ENCODE results near the gene GOLGA6B.
"Not testable (repeated sequence)": the region's sequence is repeated elsewhere in the genome, so short reads cannot be mapped to it uniquely, and the experiment has no call there.

GOLGA6B gene

GRCh38 chr15:72654397-72654796, at the start of gene GOLGA6B:
GOLGA6B (plus strand) TSS chr15:72654697; CDS start chr15:72654738, 41 bp downstream.
- DNase-seq: not testable (repeated sequence)

DNA sequence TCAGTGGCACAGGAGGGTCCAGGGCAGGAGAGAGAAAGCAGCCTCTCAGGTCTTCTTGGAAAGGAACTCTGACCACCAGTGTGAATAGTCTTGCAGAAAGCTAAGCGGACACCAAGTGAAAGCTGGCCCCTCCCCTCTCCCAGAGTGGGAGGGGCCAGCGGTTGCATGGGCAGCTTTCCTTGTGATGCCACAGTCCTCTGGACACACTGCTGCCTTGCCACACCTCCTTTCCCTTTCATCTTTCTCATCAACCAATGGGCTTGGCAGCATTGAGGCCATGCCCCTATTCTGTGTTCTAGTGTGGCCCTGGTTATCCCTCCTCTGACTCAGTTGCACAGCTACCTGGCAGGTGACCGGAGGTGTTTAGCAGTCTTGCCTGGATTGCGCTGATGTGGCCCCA, 49.7 kb upstream of the GOLGA6B start:
- no peak for DNase-seq

- not testable (repeated sequence) for DNase-seq
These were observed 46.4 kb upstream of the GOLGA6B start for GRCh38 chr15:72608084-72608483.

GRCh38 chr15:72609862-72610261, 44.6 kb upstream of the GOLGA6B start:
- DNase-seq: no peak

GRCh38 chr15:72612324-72612723, 42.2 kb upstream of the GOLGA6B start:
- not testable (repeated sequence) for DNase-seq

GRCh38 chr15:72614810-72615532, 39.5 kb upstream of the GOLGA6B start:
- peak; percentile 87 for DNase-seq

GRCh38 chr15:72615533-72616233, 38.8 kb upstream of the GOLGA6B start:
- peak; percentile 98 for DNase-seq

GRCh38 chr15:72616491-72617210, 37.8 kb upstream of the GOLGA6B start:
- DNase-seq: no peak

GRCh38 chr15:72623854-72624253, 30.6 kb upstream of the GOLGA6B start:
- not testable (repeated sequence) for DNase-seq

DNA sequence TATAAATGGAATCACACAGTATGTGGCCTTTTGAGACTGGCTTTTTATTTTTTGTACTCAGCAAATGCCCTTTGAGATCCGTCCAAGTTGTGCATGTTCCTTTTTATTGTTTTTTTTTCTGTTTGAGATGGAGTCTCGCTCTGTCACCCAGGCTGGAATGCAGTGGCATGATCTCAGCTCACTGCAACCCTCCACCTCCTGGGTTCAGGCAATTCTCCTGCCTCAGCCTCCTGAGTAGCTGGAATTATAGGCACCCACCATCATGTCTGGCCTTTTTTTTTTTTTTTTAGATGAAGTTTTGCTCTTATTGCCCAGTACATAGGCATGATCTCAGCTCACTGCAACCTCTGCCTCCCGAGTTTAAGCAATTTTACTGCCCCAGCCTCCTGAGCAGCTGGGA, 28.3 kb upstream of the GOLGA6B start:
- DNase-seq: not testable (repeated sequence)

DNA sequence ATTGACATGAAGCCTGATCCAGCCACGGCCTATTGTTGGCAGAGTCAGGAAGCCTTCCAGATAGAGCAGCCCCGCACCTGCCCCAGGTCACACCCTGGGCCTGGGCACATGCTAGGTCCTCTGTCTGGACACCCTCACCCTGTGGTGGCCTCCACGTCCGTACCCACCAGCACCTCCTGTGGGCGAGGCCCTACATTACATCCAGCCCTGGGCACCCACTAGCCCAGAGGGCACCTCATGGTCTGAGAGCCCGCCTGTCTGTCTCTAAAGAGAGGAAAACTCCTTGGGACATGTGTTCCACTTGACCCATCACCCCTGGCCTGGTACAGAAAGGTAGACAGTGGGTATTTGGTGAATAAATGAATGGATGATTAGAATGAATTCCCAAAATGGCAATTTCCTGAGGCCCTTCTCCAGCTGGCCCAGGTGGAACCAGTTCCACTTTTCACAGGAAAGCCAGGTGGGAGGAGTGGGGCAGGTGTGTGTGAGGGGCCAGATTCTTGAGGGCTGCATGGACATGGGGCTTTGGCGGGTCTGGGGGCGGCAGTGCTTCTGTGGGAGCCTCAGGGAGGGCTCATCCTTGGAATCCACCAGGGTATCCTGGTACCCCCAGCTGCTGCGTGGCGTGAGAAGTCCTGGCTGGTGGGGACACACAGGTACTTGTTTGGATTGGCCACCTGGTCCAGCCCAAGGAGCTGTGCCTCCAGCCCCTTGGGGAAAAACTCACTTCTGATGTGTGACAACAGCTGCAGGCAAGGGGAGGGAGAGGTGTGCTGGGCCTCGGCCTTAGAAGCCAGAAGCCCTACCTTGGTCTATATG, 26.0 kb upstream of the GOLGA6B start:
- not testable (repeated sequence) for DNase-seq

- DNase-seq: not testable (repeated sequence)
These were observed 25.4 kb upstream of the GOLGA6B start for GRCh38 chr15:72629068-72629570.

GRCh38 chr15:72636519-72637282, 17.8 kb upstream of the GOLGA6B start:
- not testable (repeated sequence) for DNase-seq

DNA sequence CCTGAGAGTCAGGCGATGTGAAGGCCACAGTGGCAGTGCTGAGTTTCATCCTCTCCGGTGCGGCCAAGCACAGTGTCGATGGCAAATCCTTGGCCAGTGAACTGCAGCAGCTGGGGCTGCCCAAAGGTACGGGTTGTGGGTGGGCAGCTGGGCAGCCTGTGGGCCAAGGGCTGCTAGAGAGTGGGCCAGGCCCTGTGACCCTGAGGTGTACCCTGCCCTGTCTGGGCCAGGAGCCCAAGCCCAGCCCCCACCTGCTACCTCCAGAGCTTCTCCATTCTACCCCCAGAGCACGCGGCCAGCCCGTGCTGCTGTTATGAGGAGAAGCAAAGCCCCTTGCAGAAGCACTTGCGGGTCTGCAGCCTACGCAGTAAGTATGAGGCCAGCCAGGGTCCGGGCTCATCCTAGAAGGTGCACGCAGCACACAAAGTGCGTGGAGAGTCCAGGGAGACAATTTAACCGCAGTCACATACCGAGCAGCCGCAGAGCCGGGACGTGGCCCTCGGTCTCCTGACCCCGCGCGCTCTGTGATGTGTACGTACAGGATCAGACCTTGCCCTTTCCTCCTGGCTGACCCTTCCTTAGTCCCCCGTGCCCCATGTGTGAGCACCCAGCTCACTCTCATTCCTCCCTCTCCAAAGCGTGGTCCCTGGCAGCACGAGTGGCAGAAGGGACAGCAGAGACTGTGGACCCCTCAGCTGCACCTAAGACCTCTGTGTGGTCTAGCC, 14.6 kb upstream of the GOLGA6B start:
- DNase-seq: not testable (repeated sequence)

DNA sequence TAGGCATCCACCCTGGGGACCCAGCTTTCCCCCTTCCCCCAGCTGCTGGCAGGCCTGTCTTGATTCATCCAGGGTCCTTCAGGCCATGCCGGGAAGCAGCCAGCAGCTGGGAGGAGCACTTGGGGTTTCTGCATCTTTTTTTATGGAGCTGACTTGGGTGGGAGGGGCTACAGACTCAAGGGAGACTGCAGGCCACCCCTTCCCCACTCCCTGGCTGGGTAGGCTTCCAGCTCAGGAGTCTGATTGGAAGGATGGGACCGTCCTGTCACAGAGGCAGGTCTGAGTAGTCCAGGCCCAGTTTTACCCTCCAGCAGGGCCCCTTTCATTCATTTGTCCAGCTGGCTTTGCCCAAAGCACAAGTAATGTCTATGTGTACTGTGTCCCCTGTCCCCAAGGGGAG, 12.2 kb upstream of the GOLGA6B start:
- DNase-seq: not testable (repeated sequence)

GRCh38 chr15:72648631-72649253, 5.8 kb upstream of the GOLGA6B start:
- DNase-seq: not testable (repeated sequence)

GRCh38 chr15:72656014-72656413, 1.5 kb downstream of the GOLGA6B start:
- not testable (repeated sequence) for DNase-seq

GRCh38 chr15:72661081-72661480, 6.6 kb downstream of the GOLGA6B start:
- DNase-seq: not testable (repeated sequence)

GRCh38 chr15:72663931-72664330, 9.4 kb downstream of the GOLGA6B start:
- DNase-seq: not testable (repeated sequence)

GRCh38 chr15:72665706-72666105, 11.2 kb downstream of the GOLGA6B start:
- DNase-seq: not testable (repeated sequence)
